H1 (cell line): ENCODE data around the gene TMEM156. TPM values are rescaled to one million over a fixed set of nuclear protein-coding genes. Genes with fewer than 3 reads are reported as not detected.
"Not testable (repeated sequence)": the region's sequence is repeated elsewhere in the genome, so short reads cannot be mapped to it uniquely, and the experiment has no call there.

Experiments
- CTCF ChIA-PET: fragments of 300-600 bp; sonication (Branson Sonifier 250); formaldehyde crosslinking; loops from one replicate; lab custom pipeline; 2021; ENCODE audit not compliant: partially characterized antibody; lab: Charles Lee
- POLR2A ChIA-PET: fragments of 300-600 bp; sonication (Branson Sonifier 250); formaldehyde crosslinking; loops from one replicate; lab custom pipeline; 2021; ENCODE audit warnings: inconsistent platforms; ENCODE audit not compliant: partially characterized antibody; lab: Charles Lee
- DNase-seq, 2 experiments: peaks; one replicate each; pipeline versions ENCODE4 v3.0.0 to v3.0.0-alpha.2; 2010 to 2022; ENCODE audit warnings: low spot score in 2 of 2, low read depth in 1 of 2, mixed read lengths in 1 of 2
- FAIRE-seq: peaks from 2 replicates; lab custom pipeline; 2011; peaks lifted over from hg19 to GRCh38; lab: Jason Lieb, UNC
- H2AFZ ChIP-seq: 2 replicates; pipeline ENCODE4 v1.8.1; 2012; ENCODE audit warnings: low read length, inconsistent platforms
- H2AK5ac ChIP-seq: 2 replicates; pipeline ENCODE4 v1.6.1; 2013; ENCODE audit warnings: low read depth, low read length
- H2BK120ac ChIP-seq: replicated peaks from 2 replicates; pipeline ENCODE3; 2013; ENCODE audit warnings: low read depth, low read length, inconsistent platforms
- H2BK12ac ChIP-seq: 2 replicates; pipeline ENCODE4 v1.6.1; 2013; ENCODE audit warnings: low read depth, low read length
- H2BK15ac ChIP-seq: 2 replicates; pipeline ENCODE4 v1.6.1; 2013; ENCODE audit warnings: low read length
- H2BK20ac ChIP-seq: 2 replicates; pipeline ENCODE4 v1.6.1; 2013; ENCODE audit warnings: low read length
- H2BK5ac ChIP-seq: 2 replicates; pipeline ENCODE4 v1.6.1; 2013; ENCODE audit warnings: low read depth, low read length
- H3K14ac ChIP-seq: 2 replicates; pipeline ENCODE4 v1.6.1; 2013; ENCODE audit warnings: inconsistent platforms; ENCODE audit not compliant: insufficient read length
- H3K18ac ChIP-seq: 2 replicates; pipeline ENCODE4 v1.6.1; 2013; ENCODE audit warnings: low read length; ENCODE audit errors: extremely low read depth
- H3K23ac ChIP-seq: 2 replicates; pipeline ENCODE4 v1.6.1; 2013; ENCODE audit warnings: inconsistent platforms; ENCODE audit not compliant: insufficient read length
- H3K23me2 ChIP-seq: 2 replicates; pipeline ENCODE4 v1.6.1; 2013; ENCODE audit warnings: low read depth, low read length
- H3K27ac ChIP-seq: 2 replicates; pipeline ENCODE4 v1.6.1; 2011; ENCODE audit warnings: low read depth, low read length, inconsistent platforms
- H3K27me3 ChIP-seq, 4 experiments: replicated peaks in 1 of 4; 1 replicate in 1 of 4; 2 replicates in 3 of 4; pipeline versions ENCODE4 v1.6.1 to v1.8.1; 2011 to 2013; ENCODE audit warnings: low read length in 3 of 4, mild to moderate bottlenecking in 3 of 4, inconsistent platforms in 2 of 4, mixed read lengths in 2 of 4, moderate library complexity in 1 of 4; ENCODE audit not compliant: control insufficient read depth in 3 of 4, insufficient read depth in 3 of 4; ENCODE audit errors: extremely low read depth in 1 of 4
- H3K36me3 ChIP-seq, 4 experiments: 2 replicates each; pipeline versions ENCODE4 v1.6.1 to v1.8.1; 2011 to 2013; ENCODE audit warnings: mild to moderate bottlenecking in 4 of 4, low read length in 3 of 4, moderate library complexity in 2 of 4, control low read depth in 1 of 4, inconsistent platforms in 1 of 4; ENCODE audit not compliant: insufficient read depth in 4 of 4, control insufficient read depth in 2 of 4
- H3K4ac ChIP-seq: replicated peaks from 2 replicates; pipeline ENCODE3; 2013; ENCODE audit warnings: low read length, low read depth, mixed read lengths, inconsistent platforms; ENCODE audit not compliant: insufficient read length
- H3K4me1 ChIP-seq, 4 experiments: replicated peaks in 1 of 4; 1 replicate in 1 of 4; 2 replicates in 3 of 4; pipeline versions ENCODE4 v1.6.1 to v1.8.1; 2011 to 2013; ENCODE audit warnings: low read length in 3 of 4, inconsistent platforms in 2 of 4, mixed read lengths in 1 of 4; ENCODE audit not compliant: insufficient read depth in 4 of 4, control insufficient read depth in 3 of 4
- H3K4me2 ChIP-seq, 2 experiments: 2 replicates each; pipeline versions ENCODE4 v1.6.1 to v1.8.1; 2011 to 2013; ENCODE audit warnings: low read depth in 2 of 2, low read length in 2 of 2, control low read depth in 1 of 2, inconsistent platforms in 1 of 2, mild to moderate bottlenecking in 1 of 2; ENCODE audit not compliant: insufficient read depth in 1 of 2
- H3K4me3 ChIP-seq, 4 experiments: fragments of 200-600, 300-600 bp in 1 of 4; sonication (generic), shearing (Covaris generic), sonication (Bioruptor Twin) in 1 of 4; 2 replicates each; pipeline versions ENCODE4 v1.5.1 to v1.8.1; 2011 to 2016; ENCODE audit warnings: low read length in 4 of 4, low read depth in 3 of 4, control low read depth in 2 of 4, inconsistent platforms in 2 of 4, mild to moderate bottlenecking in 2 of 4, mixed read lengths in 1 of 4, moderate library complexity in 1 of 4; ENCODE audit not compliant: insufficient read depth in 2 of 4; ENCODE audit errors: extremely low read depth in 1 of 4
- H3K56ac ChIP-seq: replicated peaks from 2 replicates; pipeline ENCODE3; 2013; ENCODE audit warnings: low read depth, mild to moderate bottlenecking, mixed read lengths, low read length, inconsistent platforms; ENCODE audit not compliant: insufficient read length
- H3K79me1 ChIP-seq: 2 replicates; pipeline ENCODE4 v1.6.1; 2013; ENCODE audit warnings: low read depth, low read length, control low read depth
- H3K79me2 ChIP-seq, 2 experiments: 2 replicates each; pipeline versions ENCODE4 v1.6.1 to v1.8.1; 2012 to 2013; ENCODE audit warnings: low read length in 2 of 2, mild to moderate bottlenecking in 2 of 2, inconsistent platforms in 1 of 2; ENCODE audit not compliant: insufficient read depth in 2 of 2, control insufficient read depth in 1 of 2
- H3K9ac ChIP-seq, 4 experiments: replicated peaks in 1 of 4; 1 replicate in 1 of 4; 2 replicates in 3 of 4; pipeline versions ENCODE4 v1.6.1 to v1.8.1; 2011 to 2013; ENCODE audit warnings: low read depth in 3 of 4, low read length in 3 of 4, control low read depth in 2 of 4, mild to moderate bottlenecking in 2 of 4, moderate library complexity in 2 of 4, inconsistent platforms in 1 of 4; ENCODE audit errors: extremely low read depth in 1 of 4
- H3K9me3 ChIP-seq, 2 experiments: 2 replicates each; pipeline versions ENCODE4 v1.6.1 to v1.8.1; 2012 to 2013; ENCODE audit warnings: mild to moderate bottlenecking in 2 of 2, moderate library complexity in 2 of 2, control low read depth in 1 of 2, inconsistent platforms in 1 of 2, low read depth in 1 of 2, low read length in 1 of 2, mixed read lengths in 1 of 2; ENCODE audit not compliant: insufficient read depth in 2 of 2
- H4K20me1 ChIP-seq, 2 experiments: replicated peaks in 1 of 2; 2 replicates each; pipeline versions ENCODE3 to v1.8.1; 2011 to 2013; ENCODE audit warnings: inconsistent platforms in 2 of 2, low read length in 2 of 2, mild to moderate bottlenecking in 1 of 2; ENCODE audit not compliant: insufficient read depth in 2 of 2, control insufficient read depth in 1 of 2
- H4K5ac ChIP-seq: 2 replicates; pipeline ENCODE4 v1.6.1; 2013; ENCODE audit warnings: low read length, low read depth, mixed read lengths, inconsistent platforms; ENCODE audit not compliant: insufficient read length
- H4K8ac ChIP-seq: 2 replicates; pipeline ENCODE4 v1.8.0; 2013; ENCODE audit warnings: mild to moderate bottlenecking, moderate library complexity, low read length, inconsistent platforms; ENCODE audit not compliant: insufficient read depth; ENCODE audit errors: extremely low read depth
- H4K91ac ChIP-seq: replicated peaks from 2 replicates; pipeline ENCODE3; 2013; ENCODE audit warnings: low read length, mixed read lengths, inconsistent platforms; ENCODE audit not compliant: insufficient read length
- WGBS, 2 experiments: shearing (Covaris generic) in 1 of 2; methylation state at CpG; one replicate each; pipeline versions ENCODE4 v1.1.6 to v1.1.7; 2013 to 2015; ENCODE audit warnings: low lambda C conversion rate in 2 of 2, mixed read lengths in 2 of 2, inconsistent platforms in 1 of 2, low coverage in 1 of 2, missing lambda C conversion rate in 1 of 2; ENCODE audit not compliant: insufficient replicate concordance in 2 of 2, insufficient coverage in 1 of 2, insufficient read length in 1 of 2; ENCODE audit errors: extremely low coverage in 1 of 2, missing lambda C conversion rate in 1 of 2; 5-methylcytosine and 5-hydroxymethylcytosine counted together
- polyA plus RNA-seq, 7 experiments: library from polyadenylated mRNA; depleted of rRNA in 3 of 7; stranded (reverse) in 5 of 7; unstranded in 2 of 7; fragments of >200 nt in 5 of 7; fragments of 200-250 nt in 2 of 7; gene quantifications; 1 replicate in 5 of 7; 2 replicates in 1 of 7; 4 replicates in 1 of 7; pipeline versions ENCODE4 v1.2.1 to v1.2.3, GENCODE V29; 2011 to 2013; ENCODE audit warnings: missing spikeins in 2 of 7, mixed read lengths in 2 of 7
- total RNA-seq: library from RNA; stranded (reverse); fragmentation: NEBNext Ultra II Directional; extraction: Animal tissue kit (Norgen Biotek cat#: 25700); gene quantifications from 2 replicates; pipeline ENCODE4 v1.2.1, GENCODE V29; 2021

Gene TMEM156
- total and polyA plus RNA-seq, 2 of the 8 experiments (the other 6 are each of a cell fraction or from before 2014, with no cell fraction given) = not detected

DNA sequence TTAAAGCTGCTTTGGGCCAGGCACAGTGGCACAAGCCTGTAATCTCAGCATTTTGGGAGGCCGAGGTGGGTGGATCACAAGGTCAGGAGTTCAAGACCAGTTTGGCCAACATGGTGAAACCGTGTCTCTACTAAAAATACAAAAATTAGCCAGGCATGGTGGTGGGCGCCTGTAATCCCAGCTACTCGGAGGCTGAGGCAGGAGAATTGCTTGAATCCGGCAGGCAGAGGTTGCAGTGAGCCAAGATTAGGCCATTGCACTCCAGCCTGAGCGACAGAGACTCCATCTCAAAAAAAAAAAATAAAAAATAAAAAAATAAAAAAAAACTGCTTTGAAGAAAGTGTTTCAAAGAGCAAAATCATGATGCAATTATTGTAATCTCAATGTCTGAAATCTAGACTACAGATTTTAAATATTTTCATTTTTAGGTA is 604 bp downstream of the TMEM156 start:
- H3K23ac ChIP-seq, H2AK5ac ChIP-seq, H3K18ac ChIP-seq, H3K23me2 ChIP-seq, H3K4ac ChIP-seq, CTCF ChIA-PET, H3K27me3 ChIP-seq, DNase-seq, H3K9ac ChIP-seq, H2BK15ac ChIP-seq, H4K20me1 ChIP-seq, H4K5ac ChIP-seq, H3K56ac ChIP-seq, H2AFZ ChIP-seq, H2BK120ac ChIP-seq, H3K4me2 ChIP-seq, H2BK5ac ChIP-seq, H3K14ac ChIP-seq, H2BK12ac ChIP-seq, H3K79me1 ChIP-seq, FAIRE-seq, H3K36me3 ChIP-seq, H3K27ac ChIP-seq, H4K91ac ChIP-seq, POLR2A ChIA-PET, H3K4me3 ChIP-seq, H2BK20ac ChIP-seq, H3K79me2 ChIP-seq, H3K4me1 ChIP-seq, H3K9me3 ChIP-seq, H4K8ac ChIP-seq: not testable (repeated sequence)
- 75% methylated on average over 6 of the region's 6 CpGs; no CpG with 5 or more reads in 1 of the 2 experiments for WGBS, 2 experiments
